ENCODE results near the gene NAV2.

DNA sequence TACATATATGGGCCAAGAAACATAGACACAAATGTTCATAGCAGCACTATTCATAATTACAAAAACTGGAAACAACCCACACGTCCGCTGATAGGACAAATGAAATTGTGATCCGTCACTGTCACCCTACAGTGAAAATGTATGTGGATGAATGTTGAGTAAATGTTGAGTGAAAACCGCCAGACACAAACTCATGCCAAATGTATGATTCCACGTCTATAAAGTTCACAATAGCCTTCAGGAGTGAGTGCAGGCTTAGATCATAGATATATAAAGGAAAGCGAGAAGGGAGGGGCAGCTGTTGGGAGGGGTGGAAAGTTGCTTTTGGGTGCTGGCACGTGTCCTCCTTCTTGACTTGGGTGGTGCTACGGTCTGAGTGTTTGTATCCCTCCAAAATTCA, 414.1 kb downstream of the NAV2 start:
- TF ChIP-seq POLR2A (IDR thresholded peaks at IDR 0.05; ENCODE audit: borderline replicate concordance, extremely low read depth, insufficient read depth, insufficient read length) (no peak), POLR2AphosphoS5 (IDR thresholded peaks at IDR 0.05; ENCODE audit: low read depth, low read length) (no peak), ZNF274 (IDR thresholded peaks at IDR 0.05; ENCODE audit: low read depth, low read length) (no peak), JUND (IDR thresholded peaks at IDR 0.05) (no peak), CTCF (IDR thresholded peaks at IDR 0.05 in 2 of 3, conservative IDR thresholded peaks at IDR 0.05 in 1 of 3; ENCODE audit: borderline replicate concordance in 1 of 3, insufficient read depth in 1 of 3, low read depth in 2 of 3, low read length in 2 of 3) (no peak), TCF7L2 (IDR thresholded peaks at IDR 0.05; ENCODE audit: borderline replicate concordance, extremely low read depth, insufficient read depth, insufficient read length) (no peak), RAD21 (IDR thresholded peaks at IDR 0.05; ENCODE audit: low read depth) (no peak), EZH2 (IDR thresholded peaks at IDR 0.05) (no peak)
- TF ChIP-seq, protein P1, sequence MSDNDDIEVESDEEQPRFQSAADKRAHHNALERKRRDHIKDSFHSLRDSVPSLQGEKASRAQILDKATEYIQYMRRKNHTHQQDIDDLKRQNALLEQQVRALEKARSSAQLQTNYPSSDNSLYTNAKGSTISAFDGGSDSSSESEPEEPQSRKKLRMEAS (IDR thresholded peaks at IDR 0.05): no peak

Measured in HCT116 (cell line).